ENCODE results near the gene NOL4L.
A peak's percentile ranks its signal among the peaks of the same experiment; 100 is the strongest.

The NOL4L gene

DNA sequence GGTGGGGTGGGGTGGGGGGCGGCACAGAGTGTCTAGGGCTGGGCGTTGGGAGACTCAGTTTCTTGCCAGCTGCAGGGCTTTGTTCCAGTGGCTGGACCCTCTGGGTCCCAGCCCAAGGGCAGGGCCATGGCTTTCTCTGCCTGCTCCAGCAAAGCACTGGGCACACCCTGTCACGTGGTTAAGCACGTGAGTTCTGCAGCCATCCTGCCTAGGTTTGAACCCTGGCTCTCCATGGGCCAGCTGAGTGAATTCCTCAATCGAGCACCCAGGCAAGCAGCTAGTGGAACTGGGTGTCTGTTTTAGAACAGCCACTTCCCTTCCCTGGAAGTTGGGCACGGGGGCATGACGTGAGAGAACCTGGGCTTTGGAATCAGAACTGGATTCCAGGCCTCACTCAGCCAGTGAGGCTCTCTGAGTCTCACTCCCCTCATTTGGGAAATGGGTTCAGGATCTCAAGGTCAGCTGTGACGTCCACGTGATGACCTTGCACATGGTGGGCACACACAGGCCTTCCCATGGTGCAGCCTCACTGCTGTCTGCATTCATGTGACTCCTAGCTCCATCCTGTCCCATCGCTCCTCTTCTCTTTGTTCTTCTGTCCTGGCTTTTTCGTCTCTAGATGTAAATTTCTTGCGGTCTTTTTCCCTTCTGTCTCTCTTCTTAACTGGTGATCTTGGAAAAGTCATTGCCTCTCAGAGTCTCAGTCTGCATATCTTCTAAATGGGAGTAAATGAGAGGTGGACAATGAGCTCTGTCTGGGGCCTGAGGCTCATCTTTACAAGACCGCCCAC is 45.9 kb downstream of the NOL4L start:
- no peak for DNase-seq

DNA sequence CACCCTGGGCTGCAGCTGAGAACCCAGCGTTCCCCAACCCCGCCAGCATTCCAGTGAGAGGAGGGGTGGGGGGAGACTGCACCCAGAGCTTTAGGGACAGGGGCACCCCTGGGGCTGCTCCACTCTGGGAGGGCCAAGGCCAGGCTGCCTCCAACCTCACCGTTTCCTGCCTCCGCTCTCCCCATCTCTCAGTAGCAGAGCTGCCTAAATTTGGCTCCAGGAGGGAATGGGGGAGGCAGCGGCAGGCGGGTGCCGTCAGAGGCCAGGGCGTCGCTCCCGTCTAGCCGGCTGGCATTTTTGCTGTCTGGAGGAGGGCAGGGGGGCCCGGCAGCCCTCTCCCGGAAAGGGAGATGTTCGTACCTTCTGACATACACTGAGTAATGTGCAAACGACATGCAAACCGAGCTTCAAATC is 46.6 kb downstream of the NOL4L start:
- no peak for DNase-seq

DNA sequence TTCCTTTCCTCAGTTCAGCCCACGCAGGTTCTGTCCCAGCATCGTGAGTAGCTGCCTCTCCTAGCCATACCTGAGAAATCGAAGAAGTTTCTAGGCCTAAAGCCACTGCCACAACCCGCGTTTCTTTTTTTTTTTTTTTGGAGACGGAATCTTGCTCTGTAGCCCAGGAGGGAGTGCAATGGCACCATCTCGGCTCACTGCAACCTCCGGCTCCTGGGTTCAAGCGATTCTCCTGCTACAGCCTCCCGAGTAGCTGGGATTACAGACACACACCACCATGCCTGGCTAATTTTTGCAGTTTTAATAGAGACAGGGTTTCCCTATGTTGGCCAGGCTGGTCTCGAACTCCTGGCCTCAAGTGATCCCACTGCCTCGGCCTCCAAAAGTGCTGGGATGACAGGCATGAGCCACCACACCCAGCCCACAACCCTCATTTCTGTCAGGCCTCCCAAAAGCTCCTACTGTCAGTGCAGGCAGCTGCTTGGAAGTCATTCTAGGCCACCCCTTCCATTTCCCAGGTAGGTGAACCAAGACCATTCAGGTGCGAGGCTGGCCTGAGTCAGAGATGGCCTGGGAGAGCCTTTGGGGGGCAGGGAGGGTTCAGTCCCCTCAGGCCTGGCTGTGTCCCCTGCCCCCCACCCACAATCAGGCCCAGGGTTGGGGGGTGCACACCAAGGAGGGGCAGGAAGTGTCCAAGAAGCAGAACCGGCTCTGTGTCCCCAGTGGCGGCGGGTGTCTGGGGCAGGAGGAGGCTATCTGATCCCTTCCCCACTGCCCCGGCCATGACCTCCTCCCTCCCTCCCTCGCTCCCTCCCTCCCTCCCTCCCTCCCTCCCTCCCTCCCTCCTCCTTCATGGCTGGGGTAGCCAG is 47.2 kb downstream of the NOL4L start:
- DNase-seq, result no peak

DNA sequence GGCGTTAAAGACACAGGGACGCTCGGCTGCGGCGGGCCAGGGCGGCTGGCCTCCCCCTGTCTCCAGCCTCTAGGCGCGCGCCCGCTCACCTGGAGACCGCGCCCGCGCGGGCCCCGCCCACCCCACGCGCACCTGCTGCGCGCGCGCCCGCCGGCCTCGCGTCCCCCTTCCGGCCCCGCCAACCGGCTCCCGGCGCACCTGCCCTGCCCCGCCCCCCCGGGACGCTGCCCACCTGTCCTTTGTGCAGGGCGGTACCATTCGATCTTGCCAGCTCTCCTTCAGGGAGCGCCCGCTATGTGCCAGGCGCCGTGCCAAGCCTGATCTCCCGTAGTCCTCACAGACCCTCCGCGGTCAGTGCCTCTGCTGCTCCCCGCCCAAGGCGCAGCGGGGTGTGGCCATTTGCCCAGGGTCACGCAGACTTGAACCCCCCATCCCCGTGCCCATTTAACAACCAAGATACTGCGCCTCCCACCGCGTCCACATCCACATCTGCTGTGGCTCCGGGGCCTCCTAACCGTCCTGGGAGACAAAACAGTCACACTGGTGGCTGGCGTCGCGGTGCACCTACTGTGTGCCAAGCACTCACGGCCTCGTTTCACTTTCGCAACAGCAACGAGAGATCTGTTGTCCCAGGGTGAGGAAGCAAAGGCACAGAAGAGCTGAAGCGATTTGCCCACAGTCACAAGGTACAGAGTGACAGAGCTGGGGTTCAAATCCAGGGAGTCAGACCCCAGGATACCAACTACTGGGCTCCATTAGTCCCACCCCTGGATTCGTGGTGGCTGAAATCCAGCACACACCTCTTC is 48.1 kb downstream of the NOL4L start:
- peak; percentile 98 for DNase-seq

- DNase-seq, result peak; percentile 95
Measured at GRCh38 chr20:32535953-32536823, 48.9 kb downstream of the NOL4L start.

- DNase-seq, result peak; percentile 59
Measured at GRCh38 chr20:32535316-32535952, 49.7 kb downstream of the NOL4L start.

GRCh38 chr20:32534661-32535240 is 50.4 kb downstream of the NOL4L start:
- DNase-seq, result no peak

DNA sequence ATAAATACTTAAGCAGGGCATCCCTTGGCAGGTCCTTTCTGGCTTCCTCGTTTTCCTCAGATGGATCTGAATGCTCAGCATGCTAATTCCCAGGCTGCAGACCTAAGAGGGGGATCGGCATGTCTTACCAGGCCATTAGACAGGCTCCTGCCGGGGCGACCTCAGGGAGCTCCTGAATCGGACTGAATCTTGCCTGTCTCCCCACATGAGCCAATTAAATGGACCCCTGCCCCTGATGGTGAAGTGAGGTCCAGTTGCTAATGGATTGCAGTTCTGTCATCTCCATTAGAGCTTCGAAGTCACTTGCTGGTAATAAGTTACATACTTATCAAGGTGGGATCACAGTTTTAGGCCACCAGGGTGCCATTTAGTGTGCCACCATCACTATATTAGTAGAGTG is 51.4 kb downstream of the NOL4L start:
- DNase-seq, result no peak

- no peak for DNase-seq
Measured at GRCh38 chr20:32532246-32532645, 52.9 kb downstream of the NOL4L start.

- DNase-seq, result no peak
Measured at GRCh38 chr20:32528905-32529670, 56.0 kb downstream of the NOL4L start.

DNA sequence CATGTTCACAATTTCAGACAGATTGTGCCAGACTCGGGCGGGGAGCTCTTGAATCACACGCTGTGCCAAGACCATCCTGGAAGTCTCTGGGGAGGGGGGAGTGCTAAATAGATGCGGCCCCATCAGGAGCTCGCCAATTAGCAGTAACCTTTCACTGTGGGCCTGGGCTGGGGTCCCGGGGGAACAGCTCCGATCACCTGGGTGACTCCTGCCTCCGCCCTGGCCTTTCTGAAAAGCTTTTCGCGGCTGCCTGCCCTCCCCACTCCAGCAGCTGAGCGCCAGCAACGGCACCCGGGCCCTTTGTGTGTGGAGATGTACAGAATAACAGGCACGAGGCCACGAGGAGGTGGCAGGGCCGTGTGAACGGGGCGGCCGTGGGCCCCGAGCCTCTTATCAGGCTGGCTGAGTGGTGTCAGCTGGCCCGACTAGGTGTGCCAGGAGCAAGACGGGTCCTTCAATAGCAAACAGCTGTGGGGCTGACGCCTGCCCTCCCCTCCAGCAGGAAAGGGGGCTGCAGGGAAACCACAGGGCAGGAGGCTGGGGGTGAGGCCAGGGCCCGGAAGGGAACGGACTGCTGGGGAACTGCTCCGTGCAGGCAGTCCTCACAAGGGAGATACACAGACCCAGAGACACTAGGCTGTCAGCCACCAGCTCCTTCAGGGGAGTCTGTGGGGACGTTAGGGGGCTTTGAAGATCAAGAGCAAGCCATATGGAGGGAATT is 56.8 kb downstream of the NOL4L start:
- peak; percentile 28 for DNase-seq

- DNase-seq, result peak; percentile 32
Measured at GRCh38 chr20:32527447-32528055, 57.6 kb downstream of the NOL4L start.

DNA sequence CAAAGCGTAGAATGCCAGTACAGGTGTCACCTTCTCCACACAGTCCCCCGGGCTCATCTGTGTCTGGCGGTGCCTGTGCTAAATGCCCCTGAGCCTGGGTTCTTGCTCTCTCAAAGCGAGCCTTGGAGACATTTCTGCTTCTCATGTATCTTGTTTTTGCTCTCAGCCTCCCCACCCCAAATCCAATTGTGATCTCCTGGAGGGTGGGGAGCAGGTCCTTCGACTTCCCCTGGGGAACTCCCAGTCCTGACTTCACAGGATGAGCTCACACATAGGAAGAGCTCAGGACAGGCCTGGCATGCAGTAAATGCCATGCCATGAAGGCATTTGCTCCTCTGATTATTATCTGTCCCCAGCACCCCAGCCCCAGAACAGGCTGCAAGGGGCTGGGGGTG is 58.1 kb downstream of the NOL4L start:
- DNase-seq, result no peak

DNA sequence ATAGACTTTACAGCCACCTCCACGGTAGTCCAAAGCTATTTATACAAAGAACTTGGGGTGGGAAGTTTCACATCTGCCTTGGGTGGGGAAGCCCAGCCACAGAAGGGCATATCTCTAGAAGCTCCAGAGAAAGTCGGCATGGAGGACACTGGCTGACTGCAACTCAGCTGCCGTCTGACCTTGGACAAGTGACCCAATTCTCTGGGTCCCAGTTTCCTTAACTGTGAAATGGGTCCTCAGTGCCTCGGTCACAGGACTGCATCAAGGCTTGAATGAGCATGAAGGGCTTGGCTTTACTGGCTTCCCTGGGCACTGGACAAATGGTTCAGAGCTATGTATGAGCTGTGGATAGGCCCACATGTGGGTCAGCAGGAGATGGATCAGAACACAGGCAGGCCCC is 58.6 kb downstream of the NOL4L start:
- DNase-seq, result no peak

- DNase-seq, result no peak
Measured at GRCh38 chr20:32526125-32526524, 59.0 kb downstream of the NOL4L start.

DNA sequence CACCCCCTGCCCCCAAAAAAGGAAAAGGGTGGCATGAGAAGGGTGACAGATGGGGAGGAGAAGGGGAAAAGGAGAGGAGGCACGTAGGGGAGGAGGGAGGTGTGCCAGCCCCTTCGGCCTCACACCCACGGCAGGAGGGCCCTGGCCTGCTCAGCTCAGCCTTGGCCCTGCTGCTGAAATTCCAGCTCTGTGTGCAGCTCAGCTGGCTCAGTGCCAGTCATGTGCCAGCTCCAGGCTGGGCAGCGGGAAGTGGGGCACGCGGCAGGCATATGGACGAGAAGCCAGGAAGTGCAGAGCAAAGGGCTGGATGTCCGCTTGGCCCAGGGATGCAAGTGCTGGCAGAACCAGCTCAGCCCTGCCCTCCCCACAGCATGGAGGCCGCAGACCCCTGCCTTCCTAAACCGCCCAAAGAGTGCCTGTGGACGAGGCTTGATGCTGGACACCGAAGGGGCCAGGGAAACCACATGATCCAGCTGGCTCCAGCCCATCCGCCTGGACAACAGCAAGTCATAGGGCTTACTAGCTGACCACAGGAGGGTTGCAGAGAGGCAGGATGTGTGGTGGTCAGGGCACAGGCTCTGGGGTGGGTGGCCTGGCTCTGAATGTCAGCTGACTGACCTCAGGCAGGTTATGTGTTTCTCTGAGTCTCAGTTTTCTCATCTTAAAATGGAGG is 60.2 kb downstream of the NOL4L start:
- DNase-seq, result peak; percentile 94

DNA sequence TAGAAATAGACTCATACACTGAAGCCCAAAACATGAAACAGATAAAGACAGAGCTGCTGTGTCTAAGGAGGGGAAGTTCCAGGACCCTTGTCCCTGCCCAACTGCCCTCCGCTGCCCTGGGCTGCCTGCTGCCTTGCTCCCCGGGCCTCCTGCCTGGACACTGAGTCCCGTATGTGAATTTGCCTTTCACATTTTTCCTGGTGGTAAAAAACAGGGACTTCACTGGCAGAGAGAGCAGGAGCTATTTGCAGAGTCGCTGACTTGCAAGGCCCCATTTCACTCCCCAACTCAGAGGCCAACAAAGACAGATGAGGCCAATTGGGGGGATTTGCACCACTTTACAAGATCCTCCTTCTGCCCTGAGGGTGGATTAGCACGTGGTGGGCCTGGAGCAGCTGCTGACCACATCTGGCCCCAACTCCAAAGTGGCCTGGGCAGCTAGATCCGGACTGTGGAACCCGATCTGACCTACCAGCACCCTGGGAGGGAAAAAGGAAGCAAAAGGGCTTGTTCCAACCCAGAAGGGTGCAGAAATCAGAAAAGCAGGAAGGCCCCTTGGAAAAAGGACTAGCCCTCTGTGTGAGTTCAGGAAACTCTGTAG is 61.4 kb downstream of the NOL4L start:
- no peak for DNase-seq
